HG02938 (cell line): ENCODE data around the gene TMEM250.

Experiments used
- ATAC-seq: cut with Tn5 transposase; IDR thresholded peaks from one replicate; pipeline ENCODE4 v1.9.1; 2021; ENCODE audit warnings: mild to moderate bottlenecking, moderate library complexity; ENCODE audit not compliant: unreplicated experiment

Gene TMEM250

DNA sequence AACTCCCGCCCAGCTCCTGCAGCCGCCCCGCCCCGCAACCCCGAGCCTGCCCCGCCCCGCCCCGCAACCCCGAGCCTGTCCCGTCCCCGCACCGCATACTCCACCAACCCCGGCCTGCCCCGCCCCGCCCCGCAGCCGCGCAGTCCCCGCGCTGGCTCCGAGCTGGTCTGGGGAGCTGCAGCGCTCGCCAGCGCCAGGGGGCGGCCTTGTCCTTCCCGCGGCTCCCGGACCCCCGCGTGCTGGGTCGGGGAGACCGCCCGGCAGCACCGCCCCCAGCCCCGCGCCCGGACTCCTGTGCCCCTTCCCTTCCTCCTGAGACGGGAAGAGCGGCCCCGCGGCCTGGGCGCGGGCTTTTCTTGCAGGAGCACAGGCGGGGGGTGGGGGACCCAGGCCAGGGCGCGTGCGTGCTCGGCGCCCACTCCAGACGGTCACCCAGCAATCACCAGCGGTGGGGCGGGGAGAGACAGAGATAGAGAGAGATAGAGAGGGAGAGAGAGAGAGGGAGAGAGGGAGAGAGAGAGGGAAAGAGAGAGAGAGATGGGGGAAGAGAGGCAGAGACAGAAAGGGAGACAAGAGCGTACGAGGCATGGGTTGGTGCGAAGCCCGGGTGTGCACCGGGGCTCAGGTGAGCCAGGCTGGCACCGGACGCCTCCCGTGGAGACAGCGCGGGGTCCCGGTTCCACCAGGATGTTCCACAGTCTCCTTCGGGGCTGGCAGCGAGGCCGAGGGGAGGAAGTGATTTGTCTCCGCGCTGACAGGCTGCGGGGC lies 14.7 kb upstream of the TMEM250 start:
- ATAC-seq = no peak

GRCh38 chr9:136132512-136133050 lies 13.9 kb upstream of the TMEM250 start:
- ATAC-seq = no peak

- no peak for ATAC-seq
Observed at GRCh38 chr9:136131629-136132511, 13.2 kb upstream of the TMEM250 start.

DNA sequence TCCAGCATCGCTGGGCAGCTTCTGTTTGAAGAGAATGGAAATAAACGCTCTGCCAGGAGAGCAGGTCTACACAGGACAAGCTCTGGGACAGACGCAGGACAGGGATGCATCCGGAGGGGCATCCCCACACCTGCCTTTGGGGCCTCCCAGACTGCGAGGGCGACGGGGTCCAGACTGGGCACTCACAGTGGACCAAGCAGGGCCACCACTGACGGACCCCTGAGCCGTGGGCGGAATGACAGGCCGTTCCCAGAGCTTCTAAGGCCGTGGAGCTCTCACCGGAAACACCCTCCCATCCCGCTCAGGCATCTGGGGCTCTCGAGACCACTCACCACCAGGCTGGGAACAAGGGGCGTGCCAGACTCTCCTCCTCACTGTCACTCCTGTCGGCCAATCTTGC lies 10.5 kb upstream of the TMEM250 start:
- no peak for ATAC-seq

GRCh38 chr9:136128436-136128835 lies 9.8 kb upstream of the TMEM250 start:
- ATAC-seq = no peak

DNA sequence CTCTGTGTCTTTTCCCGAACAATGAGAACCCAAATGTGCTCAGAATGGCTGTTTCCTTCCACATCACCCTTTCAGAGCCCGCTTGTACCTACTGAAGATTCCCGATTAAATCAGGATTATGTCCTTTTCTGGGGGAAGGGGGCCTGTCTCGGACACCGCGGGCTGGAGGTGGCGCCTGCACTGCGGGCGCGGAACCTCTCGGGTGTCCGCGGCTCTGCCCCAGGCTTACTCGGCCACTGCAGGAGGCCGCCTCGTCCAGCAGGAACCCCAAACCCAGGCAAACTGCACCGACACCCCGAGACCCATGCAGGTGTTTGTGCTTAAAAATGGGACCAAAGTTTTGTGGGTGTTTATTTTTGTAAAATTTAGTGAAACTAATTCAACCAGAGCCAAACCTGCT lies 8.6 kb upstream of the TMEM250 start:
- ATAC-seq = no peak

GRCh38 chr9:136124976-136125692 lies 6.5 kb upstream of the TMEM250 start:
- ATAC-seq = no peak

DNA sequence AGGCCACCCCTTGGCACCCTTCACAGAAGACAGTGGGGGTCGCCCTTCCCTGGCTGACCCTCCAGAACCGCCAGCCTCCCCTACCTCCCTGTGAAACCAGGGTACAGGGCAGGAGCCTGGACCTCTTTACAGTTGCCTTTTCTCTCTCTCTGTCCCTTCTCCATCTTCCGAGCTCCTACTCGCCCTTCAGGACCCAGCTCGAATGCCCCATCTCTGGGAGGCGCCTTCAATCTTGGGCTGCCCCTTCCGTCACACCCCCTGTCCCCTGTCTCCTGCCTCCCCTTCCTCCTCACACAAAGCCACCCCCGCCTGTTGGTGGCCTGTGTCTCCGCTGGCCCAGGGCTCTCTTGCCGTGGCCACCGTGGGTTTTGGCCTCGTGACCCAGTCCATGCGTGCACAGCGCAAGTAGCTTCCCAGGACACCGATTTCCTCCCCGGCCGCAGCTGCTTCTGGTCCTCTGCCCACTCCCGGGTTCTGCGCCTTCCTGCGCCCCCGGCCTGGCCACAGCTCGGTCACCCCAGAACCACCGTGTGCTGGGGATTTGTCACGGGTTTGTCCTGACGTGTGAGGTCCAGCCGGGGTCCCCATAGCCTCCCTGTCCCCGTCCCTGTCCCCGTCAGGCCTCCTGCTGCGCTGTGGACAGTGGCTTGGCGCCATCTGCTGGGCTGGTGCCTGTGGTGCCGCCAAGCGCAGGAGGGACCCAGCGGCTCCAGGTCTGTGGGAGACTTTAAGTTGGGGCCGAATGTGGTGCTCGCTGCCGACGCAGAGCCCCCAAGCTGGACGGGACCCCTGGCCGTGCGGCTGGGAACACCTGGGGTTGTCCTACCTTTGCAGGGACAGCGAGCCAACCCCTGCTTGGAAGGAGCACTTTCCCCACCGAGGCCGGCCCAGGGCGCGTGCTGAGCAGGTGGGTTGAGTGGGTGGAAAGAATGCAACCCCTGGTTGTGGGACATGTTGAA lies 4.0 kb upstream of the TMEM250 start:
- no peak for ATAC-seq

GRCh38 chr9:136121801-136122200 lies 3.1 kb upstream of the TMEM250 start:
- ATAC-seq = no peak

DNA sequence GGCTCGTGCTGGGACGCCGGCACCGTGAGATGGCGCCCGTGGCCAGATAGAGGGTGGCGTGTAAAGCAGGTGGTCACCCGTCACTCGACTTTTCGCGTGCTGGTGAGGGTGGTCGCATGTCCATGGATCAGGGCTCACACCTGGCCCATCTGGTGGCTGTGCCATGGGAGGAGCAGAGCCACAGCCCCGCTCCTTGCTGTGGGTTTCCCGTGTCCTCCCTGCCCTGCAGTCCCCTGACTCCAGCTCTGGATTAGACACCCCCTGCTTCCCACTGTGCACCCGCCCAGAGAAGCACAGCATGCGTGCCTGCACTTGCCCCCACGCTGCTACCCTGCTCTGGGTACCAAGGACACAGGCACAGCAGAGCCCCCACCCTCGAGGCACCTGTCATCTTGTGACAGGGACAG lies 1.8 kb upstream of the TMEM250 start:
- ATAC-seq = no peak

DNA sequence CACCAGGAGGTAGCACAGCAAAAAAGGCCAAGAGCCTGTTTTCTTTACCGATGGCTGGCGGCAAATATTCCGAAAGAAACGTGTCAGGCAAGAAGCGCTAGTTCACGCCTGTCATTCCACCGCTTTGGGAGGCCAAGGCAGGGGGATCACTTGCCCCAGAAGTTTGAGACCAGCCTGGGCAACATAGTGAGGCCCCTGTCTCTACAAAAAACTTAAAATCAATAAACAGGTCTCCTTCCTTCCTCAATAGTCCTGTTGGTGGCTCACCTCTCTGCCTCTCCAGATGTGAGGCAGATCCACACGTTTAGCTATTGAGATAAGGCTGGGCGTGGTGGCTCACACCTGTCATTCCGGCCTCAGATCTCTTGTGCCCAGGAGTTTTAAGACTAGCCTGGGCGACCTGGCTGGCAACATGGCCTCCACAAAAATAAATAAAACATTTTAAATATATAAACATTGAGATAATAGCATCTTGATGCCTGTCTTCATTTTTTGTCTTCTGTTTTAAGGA lies 1.3 kb upstream of the TMEM250 start:
- no peak for ATAC-seq

DNA sequence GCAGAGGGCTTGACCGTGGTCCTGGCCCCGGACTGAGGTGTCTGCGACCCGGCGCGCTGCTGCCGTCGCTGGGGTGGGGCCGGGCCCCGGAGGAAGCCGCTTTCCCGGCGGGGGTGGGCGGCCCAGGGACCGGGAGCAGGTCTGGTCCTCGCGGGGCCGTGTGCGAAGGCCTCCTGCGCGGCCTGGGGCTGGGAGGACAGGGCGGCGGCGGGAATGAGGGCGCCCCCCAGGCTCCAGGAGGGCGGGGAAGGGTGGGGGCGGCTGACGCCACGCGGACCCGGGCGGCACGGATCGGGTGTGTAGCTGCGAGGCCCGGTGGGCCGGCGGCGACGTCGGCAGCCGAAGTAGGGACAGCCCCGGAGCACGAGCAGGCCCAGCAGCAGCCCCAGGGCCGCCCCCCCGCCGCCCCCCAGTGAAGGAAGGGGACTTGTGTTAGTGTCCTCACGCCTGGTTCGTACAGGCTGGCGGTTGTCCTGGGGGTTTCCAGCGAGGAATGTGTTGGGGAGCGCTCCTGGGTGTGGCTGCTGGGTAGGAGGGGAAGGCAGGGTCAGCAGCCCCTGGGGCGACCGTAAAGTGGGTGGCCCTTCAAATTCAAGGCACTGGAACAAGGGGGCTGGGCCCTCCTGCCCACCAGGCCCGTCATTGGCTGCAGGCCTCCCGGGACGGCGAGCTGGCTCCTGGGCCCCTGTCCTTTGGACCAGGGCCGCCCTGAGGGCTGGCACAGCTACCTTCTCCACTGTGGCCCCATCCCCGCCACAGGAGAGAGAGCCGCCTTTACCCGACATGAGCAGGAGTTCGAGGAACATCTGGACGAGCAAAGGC lies 597 bp upstream of the TMEM250 start:
- peak; percentile 12 for ATAC-seq

GRCh38 chr9:136117916-136118319 lies 757 bp downstream of the TMEM250 start:
- ATAC-seq = peak; percentile 3

- ATAC-seq = no peak
Observed at GRCh38 chr9:136117291-136117915, 1.3 kb downstream of the TMEM250 start.

GRCh38 chr9:136116360-136117098 lies 2.1 kb downstream of the TMEM250 start:
- ATAC-seq = no peak

- ATAC-seq = no peak
Observed at GRCh38 chr9:136115641-136116359, 2.9 kb downstream of the TMEM250 start.

- ATAC-seq = no peak
Observed at GRCh38 chr9:136115206-136115605, 3.5 kb downstream of the TMEM250 start.
